Measurements from ENCODE around the gene HSPE1. TPM values are rescaled to one million over a fixed set of nuclear protein-coding genes. Genes with fewer than 3 reads are reported as not detected.
A peak's percentile ranks its signal among the peaks of the same experiment; 100 is the strongest.

The HSPE1 gene
- total RNA-seq, 1 donor from 2014 or later: 120 TPM

DNA sequence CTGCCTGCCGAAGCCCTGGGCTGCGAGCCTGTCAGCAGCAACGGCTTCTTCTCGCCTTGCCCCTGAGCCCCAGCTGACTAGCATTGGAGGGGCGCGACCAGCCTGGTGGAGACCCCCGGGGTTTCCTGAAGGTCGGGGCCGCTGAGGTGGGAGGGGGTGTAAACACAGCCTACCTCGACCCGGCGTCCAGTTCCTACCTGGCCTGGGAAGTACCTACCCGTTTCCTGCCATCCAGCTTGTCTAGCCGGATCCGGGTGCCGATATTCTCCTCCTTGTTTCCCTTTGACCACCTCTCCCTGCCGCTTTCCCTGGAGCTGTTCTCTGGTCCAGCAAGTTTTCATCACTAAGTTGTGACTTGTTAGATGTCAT, 16.2 kb downstream of the HSPE1 start:
- peak overlapping the region; percentile 97 for H3K27ac ChIP-seq (replicated peaks)
- TF ChIP-seq, protein P1, sequence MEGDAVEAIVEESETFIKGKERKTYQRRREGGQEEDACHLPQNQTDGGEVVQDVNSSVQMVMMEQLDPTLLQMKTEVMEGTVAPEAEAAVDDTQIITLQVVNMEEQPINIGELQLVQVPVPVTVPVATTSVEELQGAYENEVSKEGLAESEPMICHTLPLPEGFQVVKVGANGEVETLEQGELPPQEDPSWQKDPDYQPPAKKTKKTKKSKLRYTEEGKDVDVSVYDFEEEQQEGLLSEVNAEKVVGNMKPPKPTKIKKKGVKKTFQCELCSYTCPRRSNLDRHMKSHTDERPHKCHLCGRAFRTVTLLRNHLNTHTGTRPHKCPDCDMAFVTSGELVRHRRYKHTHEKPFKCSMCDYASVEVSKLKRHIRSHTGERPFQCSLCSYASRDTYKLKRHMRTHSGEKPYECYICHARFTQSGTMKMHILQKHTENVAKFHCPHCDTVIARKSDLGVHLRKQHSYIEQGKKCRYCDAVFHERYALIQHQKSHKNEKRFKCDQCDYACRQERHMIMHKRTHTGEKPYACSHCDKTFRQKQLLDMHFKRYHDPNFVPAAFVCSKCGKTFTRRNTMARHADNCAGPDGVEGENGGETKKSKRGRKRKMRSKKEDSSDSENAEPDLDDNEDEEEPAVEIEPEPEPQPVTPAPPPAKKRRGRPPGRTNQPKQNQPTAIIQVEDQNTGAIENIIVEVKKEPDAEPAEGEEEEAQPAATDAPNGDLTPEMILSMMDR (IDR thresholded peaks at IDR 0.05; ENCODE audit: borderline replicate concordance): no peak
- peak overlapping the region; percentile 95 for H3K4me3 ChIP-seq
- peaks cover 48% of the 10 kb centered on the region for H3K4me1 ChIP-seq
- no peaks in the 10 kb centered on the region for H3K36me3 ChIP-seq
- no peak for DNase-seq
- no peaks in the 10 kb centered on the region for H3K9me3 ChIP-seq (replicated peaks)
- no peaks in the 10 kb centered on the region for H3K27me3 ChIP-seq (ENCODE audit: low read depth)
- intact Hi-C loops (cut with micrococcal nuclease): no loop called here

DNA sequence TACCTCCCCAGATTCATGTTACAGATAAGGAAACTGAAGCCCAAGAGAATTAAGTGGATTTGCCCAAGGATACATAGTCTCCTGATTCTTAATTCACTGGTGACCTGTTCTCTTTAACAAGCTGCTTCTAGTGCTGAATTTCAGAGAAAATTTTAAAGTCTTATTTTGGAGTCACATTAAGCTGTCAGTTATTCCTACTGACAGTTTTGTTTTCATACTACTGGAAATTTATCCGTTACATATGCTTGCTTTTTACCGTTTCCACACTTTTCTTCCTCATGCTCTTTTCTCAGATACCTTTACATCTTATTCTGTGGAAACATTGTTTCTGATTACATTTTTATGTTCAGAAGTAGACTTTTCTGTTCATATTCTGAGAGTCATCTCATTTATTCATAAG, 17.0 kb downstream of the HSPE1 start:
- Histone ChIP-seq H3K27me3 (ENCODE audit: low read depth) (no peaks in the 10 kb centered on the region), H3K36me3 (no peaks in the 10 kb centered on the region), H3K4me1 (peaks cover 48% of the 10 kb centered on the region), H3K9me3 (replicated peaks) (no peaks in the 10 kb centered on the region), H3K27ac (replicated peaks) (peak overlapping the region; percentile 97), H3K4me3 (peak overlapping the region; percentile 95)
- no peak for DNase-seq
- TF ChIP-seq, protein P1 (IDR thresholded peaks at IDR 0.05; ENCODE audit: borderline replicate concordance): no peak
- intact Hi-C loops (cut with micrococcal nuclease): no loop called here

DNA sequence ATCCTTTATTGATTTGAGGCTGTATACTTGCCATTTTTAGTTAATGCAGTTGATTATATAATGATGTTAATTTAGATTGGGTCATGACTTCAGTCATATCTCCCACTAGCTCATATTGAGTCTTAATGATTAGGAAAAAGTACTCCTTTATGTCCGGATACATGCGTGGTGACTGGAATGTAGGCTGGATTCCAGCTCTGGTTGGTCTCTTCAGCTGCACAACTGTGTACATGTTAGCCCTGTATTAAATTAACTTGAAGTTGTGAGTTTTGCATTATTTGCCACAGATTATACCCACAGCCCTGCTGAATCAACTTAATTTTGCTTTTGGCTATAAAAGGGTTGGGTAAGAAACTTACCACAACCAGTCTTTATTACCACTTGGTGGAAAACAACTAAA, 38.2 kb downstream of the HSPE1 start:
- TF ChIP-seq, protein P1 (IDR thresholded peaks at IDR 0.05; ENCODE audit: borderline replicate concordance): no peak
- H3K4me1 ChIP-seq: peaks cover 20% of the 10 kb centered on the region
- peaks cover 55% of the 10 kb centered on the region for H3K36me3 ChIP-seq
- H3K9me3 ChIP-seq (replicated peaks): no peaks in the 10 kb centered on the region
- no peak overlapping the region for H3K4me3 ChIP-seq
- no peak for DNase-seq
- H3K27me3 ChIP-seq (ENCODE audit: low read depth): no peaks in the 10 kb centered on the region
- peak overlapping the region; percentile 2 for H3K27ac ChIP-seq (replicated peaks)
- intact Hi-C loops (cut with micrococcal nuclease): no loop called here

DNA sequence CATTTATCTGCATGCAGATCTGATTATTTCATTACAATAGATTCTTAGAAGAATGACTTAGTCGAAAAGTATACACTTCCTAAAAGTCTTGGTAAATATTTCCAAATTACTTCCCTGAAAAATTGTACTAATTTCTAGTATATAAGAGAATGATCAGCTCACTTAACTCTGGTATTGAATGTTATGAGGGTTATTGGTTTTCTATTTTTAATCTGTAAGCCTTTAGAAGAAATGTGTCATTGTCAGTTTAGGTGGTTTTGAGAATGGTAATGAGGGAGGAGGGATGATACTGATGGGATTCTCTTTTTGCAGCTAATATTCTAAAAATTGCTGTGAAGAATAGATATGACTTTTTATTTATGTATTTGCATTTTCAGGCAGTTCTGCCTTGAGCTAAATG, 39.6 kb downstream of the HSPE1 start:
- H3K36me3 ChIP-seq: peaks cover 67% of the 10 kb centered on the region
- DNase-seq: no peak
- no peaks in the 10 kb centered on the region for H3K27me3 ChIP-seq (ENCODE audit: low read depth)
- TF ChIP-seq, protein P1 (IDR thresholded peaks at IDR 0.05; ENCODE audit: borderline replicate concordance): no peak
- no peak overlapping the region for H3K27ac ChIP-seq (replicated peaks)
- intact Hi-C loops (cut with micrococcal nuclease): no loop called here
- no peaks in the 10 kb centered on the region for H3K9me3 ChIP-seq (replicated peaks)
- H3K4me3 ChIP-seq: no peak overlapping the region
- H3K4me1 ChIP-seq: peaks cover 10% of the 10 kb centered on the region

DNA sequence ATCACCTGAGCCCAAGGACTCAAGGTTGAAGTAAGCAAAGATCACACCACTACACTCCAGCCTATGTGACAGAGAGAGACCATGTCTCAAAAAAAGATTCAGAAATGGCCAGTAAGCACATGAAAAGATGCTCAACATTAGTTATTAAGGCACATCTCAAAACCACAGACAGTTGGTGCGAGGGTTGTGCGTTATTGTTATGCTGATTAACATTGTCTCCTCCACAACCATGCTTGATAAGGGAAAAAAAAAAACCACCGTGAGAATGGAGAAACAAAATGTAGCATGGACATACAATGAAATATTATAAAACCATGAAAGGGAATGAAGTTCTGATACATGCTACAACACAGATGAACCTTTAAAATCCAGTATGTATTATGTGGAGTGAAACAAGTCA, 43.0 kb downstream of the HSPE1 start:
- H3K4me1 ChIP-seq: peaks cover 9% of the 10 kb centered on the region
- no peak overlapping the region for H3K27ac ChIP-seq (replicated peaks)
- peaks cover 55% of the 10 kb centered on the region for H3K36me3 ChIP-seq
- no peaks in the 10 kb centered on the region for H3K9me3 ChIP-seq (replicated peaks)
- H3K4me3 ChIP-seq: no peak overlapping the region
- H3K27me3 ChIP-seq (ENCODE audit: low read depth): no peaks in the 10 kb centered on the region
- intact Hi-C loops (cut with micrococcal nuclease): no loop called here
- TF ChIP-seq, protein P1 (IDR thresholded peaks at IDR 0.05; ENCODE audit: borderline replicate concordance): no peak
- DNase-seq: no peak
